Ascending aorta (tissue), 2 donors: ENCODE results near the gene MBP. TPM values are rescaled to one million over a fixed set of nuclear protein-coding genes. Genes with fewer than 3 reads are reported as not detected.

Experiments used
- DNase-seq, 2 donors: peaks; one replicate each; pipeline ENCODE4 v3.0.0-alpha.2; 2019; ENCODE audit warnings: low spot score in 2 of 2
- H3K27ac ChIP-seq, 2 donors: fragments of 200-600 bp; sonication (generic); one replicate each; pipeline ENCODE4 v1.5.1; 2016 to 2017; ENCODE audit warnings: mild to moderate bottlenecking in 1 of 2
- H3K27me3 ChIP-seq: fragments of 200-600 bp; sonication (generic); one replicate; pipeline ENCODE4 v1.5.1; 2017
- H3K36me3 ChIP-seq, 2 donors: fragments of 200-600 bp; sonication (generic); one replicate each; pipeline ENCODE4 v1.5.1; 2016
- H3K4me1 ChIP-seq, 2 donors: fragments of 200-600 bp; sonication (generic); one replicate each; pipeline ENCODE4 v1.5.1; 2016 to 2017; ENCODE audit warnings: mild to moderate bottlenecking in 1 of 2
- H3K4me3 ChIP-seq, 2 donors: fragments of 200-600 bp; sonication (generic); one replicate each; pipeline ENCODE4 v1.5.1; 2016 to 2017; ENCODE audit warnings: mild to moderate bottlenecking in 1 of 2
- H3K9me3 ChIP-seq, 2 donors: fragments of 200-600 bp; sonication (generic); one replicate each; pipeline ENCODE4 v1.5.1; 2016
- intact Hi-C: fragments of 100-400 bp; cut with DNase I; formaldehyde crosslinking; loops from one replicate; pipeline ENCODE4 v1.15.1; 2023
- total RNA-seq: library from RNA; depleted of rRNA; stranded (reverse); fragments of >200 nt; gene quantifications from one replicate; pipeline ENCODE4 v1.1.0, GENCODE V29; 2016
- TF ChIP-seq, protein P1 (sequence below), 3 experiments: fragments of 200-600 bp in 2 of 3; fragments of 450-650 bp in 1 of 3; sonication (generic) in 2 of 3; IDR thresholded peaks; one replicate each; pipeline ENCODE4 v1.5.1; 2016 to 2019; ENCODE audit warnings: antibody characterized with exemption in 3 of 3, mild to moderate bottlenecking in 1 of 3, moderate library complexity in 1 of 3

Gene MBP
- total RNA-seq, 1 donor from 2014 or later, result 8.1 TPM

DNA sequence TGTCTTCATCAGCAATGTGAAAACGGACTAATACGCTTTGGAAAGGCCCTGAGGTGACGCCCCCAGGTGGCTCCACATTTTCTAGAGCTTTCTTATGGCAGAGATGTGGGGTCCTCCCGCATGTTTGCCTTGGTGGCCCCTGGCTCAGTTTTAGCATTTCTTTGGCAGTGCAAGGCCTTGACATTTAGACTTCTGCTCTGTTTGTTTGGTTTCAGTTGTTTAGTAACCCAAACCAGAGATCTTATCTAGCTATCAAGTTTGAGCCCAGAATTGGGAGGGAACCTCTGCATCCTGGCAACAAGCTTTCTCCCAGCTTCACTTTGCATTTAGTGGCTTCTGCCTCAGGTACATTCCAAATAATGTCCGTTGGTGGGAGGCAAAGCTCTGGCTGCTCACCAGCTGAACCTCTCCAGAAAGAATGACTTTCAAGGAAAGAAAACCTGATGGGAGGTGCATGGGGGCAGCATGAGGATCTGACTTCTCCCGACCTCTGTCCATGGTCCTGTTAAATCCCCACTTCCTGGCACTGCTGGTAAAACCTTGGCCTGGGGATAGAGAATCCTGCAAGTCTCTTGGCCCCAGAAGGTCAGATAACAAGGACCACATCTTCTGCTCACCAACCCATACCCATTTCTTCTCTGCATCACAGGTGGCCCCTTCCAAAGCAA lies 12.0 kb upstream of the MBP start:
- intact Hi-C loops, result no loop called here

DNA sequence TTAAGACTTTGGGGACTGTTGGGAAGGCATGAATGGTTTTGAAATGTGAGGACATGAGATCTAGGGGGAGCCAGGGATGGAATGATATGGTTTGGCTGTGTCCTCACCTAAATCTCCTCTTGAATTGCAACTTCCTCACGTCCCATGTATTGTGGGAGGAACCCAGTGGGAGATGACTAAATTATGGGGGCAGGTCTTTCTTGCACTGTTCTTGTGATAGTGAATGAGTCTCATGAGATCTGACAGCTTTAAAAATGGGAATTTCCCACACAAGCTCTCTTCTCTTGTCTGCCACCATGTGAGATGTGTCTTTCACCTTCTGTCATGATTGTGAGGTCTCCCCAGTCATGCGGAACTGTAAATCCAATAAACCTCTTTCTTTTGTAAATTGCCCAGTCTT lies 11.5 kb upstream of the MBP start:
- TF ChIP-seq, protein P1, sequence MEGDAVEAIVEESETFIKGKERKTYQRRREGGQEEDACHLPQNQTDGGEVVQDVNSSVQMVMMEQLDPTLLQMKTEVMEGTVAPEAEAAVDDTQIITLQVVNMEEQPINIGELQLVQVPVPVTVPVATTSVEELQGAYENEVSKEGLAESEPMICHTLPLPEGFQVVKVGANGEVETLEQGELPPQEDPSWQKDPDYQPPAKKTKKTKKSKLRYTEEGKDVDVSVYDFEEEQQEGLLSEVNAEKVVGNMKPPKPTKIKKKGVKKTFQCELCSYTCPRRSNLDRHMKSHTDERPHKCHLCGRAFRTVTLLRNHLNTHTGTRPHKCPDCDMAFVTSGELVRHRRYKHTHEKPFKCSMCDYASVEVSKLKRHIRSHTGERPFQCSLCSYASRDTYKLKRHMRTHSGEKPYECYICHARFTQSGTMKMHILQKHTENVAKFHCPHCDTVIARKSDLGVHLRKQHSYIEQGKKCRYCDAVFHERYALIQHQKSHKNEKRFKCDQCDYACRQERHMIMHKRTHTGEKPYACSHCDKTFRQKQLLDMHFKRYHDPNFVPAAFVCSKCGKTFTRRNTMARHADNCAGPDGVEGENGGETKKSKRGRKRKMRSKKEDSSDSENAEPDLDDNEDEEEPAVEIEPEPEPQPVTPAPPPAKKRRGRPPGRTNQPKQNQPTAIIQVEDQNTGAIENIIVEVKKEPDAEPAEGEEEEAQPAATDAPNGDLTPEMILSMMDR (IDR thresholded peaks at IDR 0.05), result no peak
- no peak overlapping the region for H3K4me3 ChIP-seq
- DNase-seq, result no peak
- H3K36me3 ChIP-seq, result no peaks in the 10 kb centered on the region
- H3K27ac ChIP-seq, result no peak overlapping the region
- no peaks in the 10 kb centered on the region for H3K4me1 ChIP-seq
- intact Hi-C loops, result no loop called here
- no peaks in the 10 kb centered on the region for H3K27me3 ChIP-seq
- H3K9me3 ChIP-seq, result no peaks in the 10 kb centered on the region

More for the DNA sequence above, 12.0 kb upstream of the MBP start:
- TF ChIP-seq, protein P1 (IDR thresholded peaks at IDR 0.05), result no peak
- no peak overlapping the region for H3K4me3 ChIP-seq
- H3K27me3 ChIP-seq, result no peaks in the 10 kb centered on the region
- H3K9me3 ChIP-seq, result no peaks in the 10 kb centered on the region
- no peak for DNase-seq
- H3K27ac ChIP-seq, result no peak overlapping the region
- no peaks in the 10 kb centered on the region for H3K36me3 ChIP-seq
- H3K4me1 ChIP-seq, result no peaks in the 10 kb centered on the region

DNA sequence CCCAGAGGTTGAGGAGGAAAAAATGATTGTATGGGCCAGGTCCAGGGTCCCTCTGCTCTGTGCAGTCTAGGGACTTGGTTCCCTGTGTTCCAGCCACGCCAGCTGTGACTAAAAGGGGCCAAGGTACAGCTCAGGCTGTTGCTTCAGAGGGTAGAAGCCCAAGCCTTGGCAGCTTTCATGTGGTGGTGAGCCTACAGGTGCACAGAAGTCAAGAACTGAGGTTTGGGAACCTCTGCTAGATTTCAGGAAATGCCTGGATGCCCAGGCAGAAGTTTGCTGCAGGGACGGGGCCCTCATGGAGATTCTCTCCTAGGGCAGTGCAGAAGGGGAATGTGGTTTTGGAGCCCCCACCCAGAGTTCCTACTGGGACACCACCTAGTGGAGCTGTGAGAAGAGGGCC lies 10.6 kb upstream of the MBP start:
- DNase-seq, result no peak
- TF ChIP-seq, protein P1 (IDR thresholded peaks at IDR 0.05), result no peak
- H3K4me3 ChIP-seq, result no peak overlapping the region
- H3K27me3 ChIP-seq, result no peaks in the 10 kb centered on the region
- no peak overlapping the region for H3K27ac ChIP-seq
- no peaks in the 10 kb centered on the region for H3K9me3 ChIP-seq
- H3K36me3 ChIP-seq, result no peaks in the 10 kb centered on the region
- no peaks in the 10 kb centered on the region for H3K4me1 ChIP-seq
- intact Hi-C loops, result no loop called here

DNA sequence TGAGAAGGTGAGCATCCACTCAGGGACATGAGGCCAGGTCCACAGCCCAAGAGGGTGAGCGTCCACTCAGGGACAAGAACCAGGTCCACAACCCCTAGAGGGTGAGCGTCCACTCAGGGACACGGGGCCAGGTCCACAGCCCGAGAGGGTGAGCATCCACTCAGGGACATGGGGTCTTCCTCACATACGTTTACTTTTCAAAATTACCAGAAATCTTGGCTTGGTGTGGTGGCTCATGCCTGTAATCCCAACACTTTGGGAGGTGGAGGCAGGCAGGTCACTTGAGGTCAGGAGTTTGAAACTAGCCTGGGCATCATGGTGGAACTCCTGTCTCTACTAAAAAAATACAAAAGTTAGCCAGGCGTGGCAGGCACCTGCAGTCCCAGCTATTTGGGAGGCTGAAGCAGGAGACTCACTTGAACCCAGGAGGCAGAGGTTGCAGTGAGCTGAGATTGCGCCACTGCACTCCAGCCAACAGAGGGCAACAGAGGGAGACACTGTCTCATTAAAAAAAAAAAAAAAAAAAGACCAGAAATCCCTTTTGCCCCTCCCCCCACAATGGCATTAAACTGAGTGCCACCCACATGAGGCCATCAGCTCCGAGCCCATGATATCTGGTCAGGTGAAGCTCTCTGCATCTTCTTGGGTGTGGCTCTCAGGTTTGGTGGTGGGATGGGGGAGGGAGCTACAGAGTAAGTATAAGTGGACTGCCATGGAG lies 9.0 kb upstream of the MBP start:
- no peaks in the 10 kb centered on the region for H3K9me3 ChIP-seq
- no peak overlapping the region for H3K4me3 ChIP-seq
- no peak overlapping the region for H3K27ac ChIP-seq
- TF ChIP-seq, protein P1 (IDR thresholded peaks at IDR 0.05), result peak in 1 of 3 experiments; percentile 12
- no peaks in the 10 kb centered on the region for H3K27me3 ChIP-seq
- no peak for DNase-seq
- intact Hi-C loops, result no loop called here
- no peaks in the 10 kb centered on the region for H3K4me1 ChIP-seq
- no peaks in the 10 kb centered on the region for H3K36me3 ChIP-seq

DNA sequence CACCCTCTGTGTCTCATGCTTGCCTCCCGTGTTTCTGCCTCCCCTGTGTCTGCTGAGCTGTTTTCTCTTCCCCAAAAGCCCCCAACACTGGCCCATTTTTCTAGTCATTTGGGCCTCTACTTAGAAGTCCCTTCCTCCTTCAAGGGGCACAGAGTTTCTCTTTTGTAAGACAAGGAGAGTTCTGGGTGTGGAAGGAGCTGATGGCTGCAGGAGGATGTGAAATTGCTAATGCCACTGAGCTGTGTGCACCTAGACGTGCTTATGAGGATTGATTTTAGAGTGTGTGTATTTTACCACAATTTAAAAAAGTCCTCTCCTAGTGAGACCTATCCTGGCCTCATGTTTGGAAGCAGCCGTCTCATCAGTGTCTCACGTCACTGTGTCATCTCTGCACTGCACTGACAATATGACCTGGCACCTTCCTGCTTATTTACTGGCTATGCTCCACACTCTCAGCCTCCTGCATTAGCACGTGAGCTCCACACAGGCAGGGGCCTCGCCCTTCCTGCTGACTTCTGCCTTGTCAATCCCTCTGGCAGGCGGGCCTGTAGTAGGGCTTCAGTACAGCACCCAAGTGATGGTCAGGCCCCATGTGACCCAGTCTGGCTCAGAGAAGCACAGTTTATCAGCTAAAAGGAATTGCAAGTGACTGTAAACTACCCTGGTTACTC lies 8.0 kb upstream of the MBP start:
- no peak overlapping the region for H3K27ac ChIP-seq
- TF ChIP-seq, protein P1 (IDR thresholded peaks at IDR 0.05), result no peak
- no peak overlapping the region for H3K4me3 ChIP-seq
- no peak for DNase-seq
- H3K36me3 ChIP-seq, result no peaks in the 10 kb centered on the region
- no peaks in the 10 kb centered on the region for H3K27me3 ChIP-seq
- intact Hi-C loops, result no loop called here
- H3K4me1 ChIP-seq, result no peaks in the 10 kb centered on the region
- no peaks in the 10 kb centered on the region for H3K9me3 ChIP-seq
